ENCODE results near the gene DTNBP1. TPM values are rescaled to one million over a fixed set of nuclear protein-coding genes. Genes with fewer than 3 reads are reported as not detected.

DTNBP1 gene
- total RNA-seq, 1 experiment from 2014 or later = 28.2 TPM

- no peaks in the 10 kb centered on the region for H3K36me3 ChIP-seq (ENCODE audit: insufficient read depth, low read length, poor library complexity, severe bottlenecking)
- H3K27me3 ChIP-seq (replicated peaks; ENCODE audit: insufficient read depth, low read depth, low read length, poor library complexity) = no peaks in the 10 kb centered on the region
- H3K9me3 ChIP-seq (ENCODE audit: low read depth, low read length, poor library complexity, severe bottlenecking) = no peaks in the 10 kb centered on the region
- POLR2A ChIA-PET (ENCODE audit: low non-redundant PET) = no interaction called here
- H3K4me3 ChIP-seq (ENCODE audit: low read depth, low read length, poor library complexity, severe bottlenecking) = no peak overlapping the region
- H3K4me1 ChIP-seq (ENCODE audit: insufficient read depth, low read length, poor library complexity, severe bottlenecking) = peaks cover 15% of the 10 kb centered on the region
- TF ChIP-seq, protein P1, sequence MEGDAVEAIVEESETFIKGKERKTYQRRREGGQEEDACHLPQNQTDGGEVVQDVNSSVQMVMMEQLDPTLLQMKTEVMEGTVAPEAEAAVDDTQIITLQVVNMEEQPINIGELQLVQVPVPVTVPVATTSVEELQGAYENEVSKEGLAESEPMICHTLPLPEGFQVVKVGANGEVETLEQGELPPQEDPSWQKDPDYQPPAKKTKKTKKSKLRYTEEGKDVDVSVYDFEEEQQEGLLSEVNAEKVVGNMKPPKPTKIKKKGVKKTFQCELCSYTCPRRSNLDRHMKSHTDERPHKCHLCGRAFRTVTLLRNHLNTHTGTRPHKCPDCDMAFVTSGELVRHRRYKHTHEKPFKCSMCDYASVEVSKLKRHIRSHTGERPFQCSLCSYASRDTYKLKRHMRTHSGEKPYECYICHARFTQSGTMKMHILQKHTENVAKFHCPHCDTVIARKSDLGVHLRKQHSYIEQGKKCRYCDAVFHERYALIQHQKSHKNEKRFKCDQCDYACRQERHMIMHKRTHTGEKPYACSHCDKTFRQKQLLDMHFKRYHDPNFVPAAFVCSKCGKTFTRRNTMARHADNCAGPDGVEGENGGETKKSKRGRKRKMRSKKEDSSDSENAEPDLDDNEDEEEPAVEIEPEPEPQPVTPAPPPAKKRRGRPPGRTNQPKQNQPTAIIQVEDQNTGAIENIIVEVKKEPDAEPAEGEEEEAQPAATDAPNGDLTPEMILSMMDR (conservative IDR thresholded peaks at IDR 0.05; ENCODE audit: low read depth, low read length) = no peak
- TF ChIP-seq EZH2 (IDR thresholded peaks at IDR 0.05; ENCODE audit: borderline replicate concordance, low read depth, low read length, poor library complexity, severe bottlenecking) = no peak
- CTCF ChIA-PET = interaction anchor here (0.6 kb wide), 1 partner anchor 12 kb away, joined by 6 read pairs; no protein-coding TSS in a partner anchor
- no peak for DNase-seq (ENCODE audit: low spot score)
- H3K27ac ChIP-seq (ENCODE audit: low read depth, low read length, poor library complexity, severe bottlenecking) = no peak overlapping the region
- BruUV-seq (replicated peaks) = no TSS peak
- intact Hi-C loops (cut with micrococcal nuclease; ENCODE audit: unreplicated experiment) = no loop called here
Observed at GRCh38 chr6:15557174-15557573, 105.7 kb downstream of the DTNBP1 start.

GRCh38 chr6:15556711-15557110 is 106.1 kb downstream of the DTNBP1 start:
- H3K4me3 ChIP-seq (ENCODE audit: low read depth, low read length, poor library complexity, severe bottlenecking) = no peak overlapping the region
- intact Hi-C loops (cut with micrococcal nuclease; ENCODE audit: unreplicated experiment) = no loop called here
- DNase-seq (ENCODE audit: low spot score) = no peak
- H3K4me1 ChIP-seq (ENCODE audit: insufficient read depth, low read length, poor library complexity, severe bottlenecking) = peaks cover 19% of the 10 kb centered on the region
- H3K27ac ChIP-seq (ENCODE audit: low read depth, low read length, poor library complexity, severe bottlenecking) = no peak overlapping the region
- no peak for TF ChIP-seq EZH2 (IDR thresholded peaks at IDR 0.05; ENCODE audit: borderline replicate concordance, low read depth, low read length, poor library complexity, severe bottlenecking)
- TF ChIP-seq, protein P1 (conservative IDR thresholded peaks at IDR 0.05; ENCODE audit: low read depth, low read length) = no peak
- H3K36me3 ChIP-seq (ENCODE audit: insufficient read depth, low read length, poor library complexity, severe bottlenecking) = no peaks in the 10 kb centered on the region
- CTCF ChIA-PET = no interaction called here
- no TSS peak for BruUV-seq (replicated peaks)
- H3K9me3 ChIP-seq (ENCODE audit: low read depth, low read length, poor library complexity, severe bottlenecking) = no peaks in the 10 kb centered on the region
- no peaks in the 10 kb centered on the region for H3K27me3 ChIP-seq (replicated peaks; ENCODE audit: insufficient read depth, low read depth, low read length, poor library complexity)
- POLR2A ChIA-PET (ENCODE audit: low non-redundant PET) = no interaction called here

GRCh38 chr6:15555101-15556038 is 107.5 kb downstream of the DTNBP1 start:
- Histone ChIP-seq H3K36me3 (ENCODE audit: insufficient read depth, low read length, poor library complexity, severe bottlenecking) (no peaks in the 10 kb centered on the region), H3K9me3 (ENCODE audit: low read depth, low read length, poor library complexity, severe bottlenecking) (no peaks in the 10 kb centered on the region), H3K27ac (ENCODE audit: low read depth, low read length, poor library complexity, severe bottlenecking) (no peak overlapping the region), H3K27me3 (replicated peaks; ENCODE audit: insufficient read depth, low read depth, low read length, poor library complexity) (no peaks in the 10 kb centered on the region), H3K4me3 (ENCODE audit: low read depth, low read length, poor library complexity, severe bottlenecking) (no peak overlapping the region), H3K4me1 (ENCODE audit: insufficient read depth, low read length, poor library complexity, severe bottlenecking) (peaks cover 32% of the 10 kb centered on the region)
- ChIA-PET POLR2A (ENCODE audit: low non-redundant PET) (no interaction called here), CTCF (no interaction called here)
- TF ChIP-seq, protein P1 (conservative IDR thresholded peaks at IDR 0.05; ENCODE audit: low read depth, low read length) = no peak
- no peak for TF ChIP-seq EZH2 (IDR thresholded peaks at IDR 0.05; ENCODE audit: borderline replicate concordance, low read depth, low read length, poor library complexity, severe bottlenecking)
- intact Hi-C loops (cut with micrococcal nuclease; ENCODE audit: unreplicated experiment) = no loop called here
- no peak for DNase-seq (ENCODE audit: low spot score)
- no TSS peak for BruUV-seq (replicated peaks)

Measured in A673 (cell line).